ENCODE data around the gene ARHGAP30.

- TF ChIP-seq CTCF (IDR thresholded peaks at IDR 0.05) (no peak), POLR2AphosphoS5 (IDR thresholded peaks at IDR 0.05; ENCODE audit: low read depth, low read length) (no peak), YY1 (IDR thresholded peaks at IDR 0.05; ENCODE audit: low read depth) (no peak), EP300 (IDR thresholded peaks at IDR 0.05; ENCODE audit: borderline replicate concordance in 1 of 2, low read depth in 1 of 2, low read length in 1 of 2) (no peak), TAF1 (IDR thresholded peaks at IDR 0.05; ENCODE audit: borderline replicate concordance, low read depth, low read length) (no peak), MXI1 (IDR thresholded peaks at IDR 0.05; ENCODE audit: low read depth, low read length) (no peak), USF1 (IDR thresholded peaks at IDR 0.05; ENCODE audit: borderline replicate concordance, low read depth) (no peak)
Observed at GRCh38 chr1:161113915-161114314, 44.2 kb upstream of the ARHGAP30 start.

All from SK-N-SH (cell line).